Natural killer cell (primary cell): Measurements from ENCODE around the gene MPP1. TPM values are rescaled to one million over a fixed set of nuclear protein-coding genes. Genes with fewer than 3 reads are reported as not detected.

Experiments
- ATAC-seq, 3 donors: fragments of 150-1000 bp in 2 of 3; fragments of 200-7000 bp in 1 of 3; cut with Tn5 transposase; 1 replicate in 1 of 3; 2 replicates in 2 of 3; pipeline ENCODE4 v1.10.0; 2021; ENCODE audit warnings: mild to moderate bottlenecking in 2 of 3, moderate library complexity in 2 of 3
- DNase-seq, 2 donors: peaks; one replicate each; pipeline versions ENCODE4 v3.0.0 to v3.0.0-alpha.2; 2013 to 2021; ENCODE audit warnings: mixed read lengths in 1 of 2
- H3K27ac ChIP-seq: one replicate; pipeline ENCODE4 v1.5.1; 2013; ENCODE audit warnings: mild to moderate bottlenecking, low read length
- H3K27me3 ChIP-seq: one replicate; pipeline ENCODE4 v1.6.1; 2013; ENCODE audit warnings: low read length; ENCODE audit not compliant: control insufficient read depth, insufficient read depth
- H3K36me3 ChIP-seq: one replicate; pipeline ENCODE4 v1.6.1; 2013; ENCODE audit warnings: low read length; ENCODE audit not compliant: control insufficient read depth, insufficient read depth
- H3K4me1 ChIP-seq: one replicate; pipeline ENCODE4 v1.6.1; 2013; ENCODE audit warnings: low read length; ENCODE audit not compliant: control insufficient read depth, insufficient read depth
- H3K4me3 ChIP-seq: one replicate; pipeline ENCODE4 v1.5.1; 2013; ENCODE audit warnings: low read length
- H3K9me3 ChIP-seq: one replicate; pipeline ENCODE4 v1.6.1; 2013; ENCODE audit warnings: low read length; ENCODE audit not compliant: control insufficient read depth, insufficient read depth
- H3K27ac Mint-ChIP-seq, 2 donors: one replicate each; pipeline ENCODE4 v1.8.0; 2022; ENCODE audit warnings: mild to moderate bottlenecking in 2 of 2, mixed read lengths in 2 of 2, moderate library complexity in 1 of 2
- H3K27me3 Mint-ChIP-seq, 2 donors: one replicate each; pipeline ENCODE4 v1.8.0; 2022; ENCODE audit warnings: low read depth in 2 of 2, mixed read lengths in 2 of 2
- H3K36me3 Mint-ChIP-seq: one replicate; pipeline ENCODE4 v1.8.0; 2022; ENCODE audit warnings: mixed read lengths
- H3K4me1 Mint-ChIP-seq, 2 donors: one replicate each; pipeline ENCODE4 v1.8.0; 2022; ENCODE audit warnings: mixed read lengths in 2 of 2
- H3K4me3 Mint-ChIP-seq: one replicate; pipeline ENCODE4 v1.8.0; 2022; ENCODE audit warnings: mild to moderate bottlenecking, moderate library complexity, mixed read lengths
- H3K9me3 Mint-ChIP-seq, 2 donors: one replicate each; pipeline ENCODE4 v1.8.0; 2022; ENCODE audit warnings: mixed read lengths in 2 of 2
- WGBS: methylation state at CpG from one replicate; pipeline ENCODE4 v1.1.7; 2013; ENCODE audit warnings: missing lambda C conversion rate; ENCODE audit not compliant: insufficient coverage; 5-methylcytosine and 5-hydroxymethylcytosine counted together
- intact Hi-C: fragments of 100-400 bp; cut with micrococcal nuclease; formaldehyde crosslinking; loops from one replicate; pipeline ENCODE4 v1.14.2; 2022
- total RNA-seq, 4 donors: library from RNA; stranded (reverse); fragments of 120-200 nt in 1 of 4; gene quantifications; one replicate each; pipeline versions ENCODE4 v1.2.3 to v1.2.4, GENCODE V29; 2013 to 2022
- TF ChIP-seq, protein P1 (sequence below): fragments of 200-600 bp; IDR thresholded peaks from one replicate; pipeline ENCODE4 v1.8.0; 2022; ENCODE audit warnings: antibody characterized with exemption

The MPP1 gene
- total RNA-seq, 3 donors from 2014 or later (not counting 1 experiment from before 2014, with no cell fraction given) = 20.8 to 36.7 (median 27.0) TPM

DNA sequence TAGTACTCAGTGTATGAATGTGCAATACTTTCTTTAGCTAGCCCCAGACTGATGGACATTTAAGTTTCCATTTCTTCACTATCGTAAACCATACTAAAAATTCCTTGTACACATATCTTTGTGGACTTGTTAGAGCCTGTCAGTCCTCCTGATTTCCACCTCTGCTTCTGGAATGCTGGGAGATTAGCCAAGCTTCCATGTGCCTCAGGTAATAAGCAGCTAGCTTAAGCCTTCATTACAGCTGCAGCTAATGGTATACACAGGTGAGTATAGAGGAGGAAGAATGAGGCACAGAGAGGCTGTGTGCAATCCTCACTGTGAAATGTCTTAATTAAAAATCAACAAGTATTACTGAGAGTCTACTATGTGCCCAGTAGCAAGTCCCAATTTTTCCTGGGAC lies 19.4 kb upstream of the MPP1 start:
- H3K27me3 Mint-ChIP-seq = peaks cover 0 to 9% of the 10 kb centered on the region in 2 donors
- H3K4me1 Mint-ChIP-seq = peaks cover 7 to 9% of the 10 kb centered on the region in 2 donors
- no peak overlapping the region for H3K4me3 ChIP-seq
- no peak overlapping the region for H3K27ac Mint-ChIP-seq
- H3K4me3 Mint-ChIP-seq = no peak overlapping the region
- no peaks in the 10 kb centered on the region for H3K36me3 ChIP-seq
- TF ChIP-seq, protein P1, sequence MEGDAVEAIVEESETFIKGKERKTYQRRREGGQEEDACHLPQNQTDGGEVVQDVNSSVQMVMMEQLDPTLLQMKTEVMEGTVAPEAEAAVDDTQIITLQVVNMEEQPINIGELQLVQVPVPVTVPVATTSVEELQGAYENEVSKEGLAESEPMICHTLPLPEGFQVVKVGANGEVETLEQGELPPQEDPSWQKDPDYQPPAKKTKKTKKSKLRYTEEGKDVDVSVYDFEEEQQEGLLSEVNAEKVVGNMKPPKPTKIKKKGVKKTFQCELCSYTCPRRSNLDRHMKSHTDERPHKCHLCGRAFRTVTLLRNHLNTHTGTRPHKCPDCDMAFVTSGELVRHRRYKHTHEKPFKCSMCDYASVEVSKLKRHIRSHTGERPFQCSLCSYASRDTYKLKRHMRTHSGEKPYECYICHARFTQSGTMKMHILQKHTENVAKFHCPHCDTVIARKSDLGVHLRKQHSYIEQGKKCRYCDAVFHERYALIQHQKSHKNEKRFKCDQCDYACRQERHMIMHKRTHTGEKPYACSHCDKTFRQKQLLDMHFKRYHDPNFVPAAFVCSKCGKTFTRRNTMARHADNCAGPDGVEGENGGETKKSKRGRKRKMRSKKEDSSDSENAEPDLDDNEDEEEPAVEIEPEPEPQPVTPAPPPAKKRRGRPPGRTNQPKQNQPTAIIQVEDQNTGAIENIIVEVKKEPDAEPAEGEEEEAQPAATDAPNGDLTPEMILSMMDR = no peak
- peaks cover 4% of the 10 kb centered on the region for H3K4me1 ChIP-seq
- no peaks in the 10 kb centered on the region for H3K9me3 ChIP-seq
- intact Hi-C loops = no loop called here
- DNase-seq = no peak
- no peaks in the 10 kb centered on the region for H3K27me3 ChIP-seq
- ATAC-seq = no peak
- H3K9me3 Mint-ChIP-seq = no peaks in the 10 kb centered on the region
- WGBS = 89% methylated on average over 1 of the region's 1 CpG
- no peaks in the 10 kb centered on the region for H3K36me3 Mint-ChIP-seq
- no peak overlapping the region for H3K27ac ChIP-seq

DNA sequence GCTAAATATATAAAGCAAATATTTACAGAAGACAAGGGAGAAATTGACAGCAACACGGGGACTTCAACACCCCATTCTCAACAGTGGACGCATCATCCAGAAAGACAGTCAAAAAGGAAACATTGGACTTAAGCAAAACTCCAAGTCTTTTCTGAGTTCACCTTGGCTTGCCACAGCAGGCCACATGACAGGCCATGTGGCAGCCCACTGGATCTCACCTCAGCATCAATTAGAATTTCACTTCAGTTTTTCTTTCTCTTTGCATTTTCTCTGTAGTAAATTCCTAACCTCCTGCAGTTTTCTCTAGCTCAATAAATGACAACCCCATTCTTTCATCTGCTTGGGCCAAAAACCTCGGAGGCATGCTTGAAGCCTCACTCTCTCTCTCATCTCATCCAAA lies 16.7 kb upstream of the MPP1 start:
- no peak overlapping the region for H3K4me3 Mint-ChIP-seq
- H3K4me1 Mint-ChIP-seq = no peaks in the 10 kb centered on the region
- no peak overlapping the region for H3K27ac Mint-ChIP-seq
- 93% methylated on average over 3 of the region's 3 CpGs for WGBS
- Histone ChIP-seq H3K4me1 (no peaks in the 10 kb centered on the region), H3K9me3 (no peaks in the 10 kb centered on the region), H3K4me3 (no peak overlapping the region), H3K27ac (no peak overlapping the region), H3K36me3 (no peaks in the 10 kb centered on the region), H3K27me3 (no peaks in the 10 kb centered on the region)
- H3K9me3 Mint-ChIP-seq = no peaks in the 10 kb centered on the region
- ATAC-seq (no peak), DNase-seq (no peak)
- intact Hi-C loops = no loop called here
- H3K27me3 Mint-ChIP-seq = peaks cover 3 to 9% of the 10 kb centered on the region in 2 donors
- TF ChIP-seq, protein P1 = no peak
- H3K36me3 Mint-ChIP-seq = no peaks in the 10 kb centered on the region

DNA sequence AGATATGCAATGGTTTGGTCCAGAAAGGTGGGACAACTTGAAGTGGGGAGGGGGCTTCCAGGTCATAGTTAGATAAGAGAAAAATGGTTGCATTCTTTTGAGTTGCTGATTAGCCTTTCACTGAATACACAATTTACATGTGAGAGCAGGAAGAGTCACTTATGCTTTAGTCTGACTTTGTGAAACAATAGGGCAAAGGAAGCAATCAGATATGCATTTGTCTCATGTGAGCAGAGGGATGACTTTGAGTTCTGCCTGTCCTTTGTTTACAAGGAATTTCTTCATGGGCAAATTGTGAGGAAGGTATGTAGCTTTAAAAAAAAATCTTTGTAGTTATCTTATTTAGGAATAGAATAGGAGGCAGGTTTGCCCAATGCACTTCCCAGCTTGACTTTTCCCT lies 16.2 kb upstream of the MPP1 start:
- H3K36me3 ChIP-seq = no peaks in the 10 kb centered on the region
- H3K9me3 ChIP-seq = no peaks in the 10 kb centered on the region
- no peak overlapping the region for H3K27ac Mint-ChIP-seq
- H3K9me3 Mint-ChIP-seq = no peaks in the 10 kb centered on the region
- H3K4me3 ChIP-seq = no peak overlapping the region
- intact Hi-C loops = no loop called here
- DNase-seq (no peak), ATAC-seq (no peak)
- H3K27me3 ChIP-seq = no peaks in the 10 kb centered on the region
- H3K4me1 ChIP-seq = no peaks in the 10 kb centered on the region
- TF ChIP-seq, protein P1 = no peak
- no peak overlapping the region for H3K4me3 Mint-ChIP-seq
- H3K27ac ChIP-seq = no peak overlapping the region
- no peaks in the 10 kb centered on the region for H3K36me3 Mint-ChIP-seq
- H3K27me3 Mint-ChIP-seq = peaks cover 3 to 9% of the 10 kb centered on the region in 2 donors
- H3K4me1 Mint-ChIP-seq = no peaks in the 10 kb centered on the region

DNA sequence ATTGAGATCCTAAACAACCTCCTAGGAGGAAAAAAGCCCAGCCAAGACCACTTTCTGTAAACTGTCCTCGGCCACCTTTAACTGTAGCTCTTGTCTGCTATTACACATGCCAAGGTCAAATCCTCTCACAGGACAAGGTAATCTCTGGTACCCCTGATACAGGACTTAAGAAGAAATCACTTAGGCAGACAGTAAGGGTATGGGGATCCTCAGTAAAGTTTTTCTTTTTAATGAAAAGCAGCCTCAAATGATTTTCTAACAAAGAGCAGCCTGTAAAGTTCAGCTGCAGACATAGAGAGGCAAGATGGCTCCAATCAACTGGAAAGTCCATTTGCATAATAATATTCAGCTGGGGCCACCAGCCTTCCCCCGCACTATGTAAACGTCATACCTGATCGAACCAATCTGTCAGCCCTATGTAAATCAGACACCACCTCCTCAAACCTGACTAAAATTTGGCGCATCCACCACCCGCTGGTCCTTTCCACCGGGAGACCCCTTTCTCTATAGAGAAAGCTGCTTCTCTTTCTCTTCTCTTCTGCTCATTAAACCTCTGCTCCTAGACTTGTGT lies 14.6 kb upstream of the MPP1 start:
- WGBS = 86% methylated on average over 6 of the region's 7 CpGs
- no peak overlapping the region for H3K27ac Mint-ChIP-seq
- no peaks in the 10 kb centered on the region for H3K4me1 Mint-ChIP-seq
- Histone ChIP-seq H3K4me3 (no peak overlapping the region), H3K9me3 (no peaks in the 10 kb centered on the region), H3K27me3 (no peaks in the 10 kb centered on the region), H3K27ac (no peak overlapping the region), H3K36me3 (no peaks in the 10 kb centered on the region), H3K4me1 (no peaks in the 10 kb centered on the region)
- peaks cover 3 to 16% of the 10 kb centered on the region in 2 donors for H3K27me3 Mint-ChIP-seq
- H3K36me3 Mint-ChIP-seq = no peaks in the 10 kb centered on the region
- no peak overlapping the region for H3K4me3 Mint-ChIP-seq
- intact Hi-C loops = loop anchor here (10.0 kb wide), 1 partner anchor 65 kb away; the partner anchor contains the start of gene GAB3
- ATAC-seq (no peak), DNase-seq (no peak)
- TF ChIP-seq, protein P1 = no peak
- no peaks in the 10 kb centered on the region for H3K9me3 Mint-ChIP-seq
